LNCaP clone FGC (cell line): Measurements from ENCODE around the gene NSDHL.

Experiments
- DNase-seq: peaks from one replicate; pipeline ENCODE4 v3.0.0-alpha.2; 2011; ENCODE audit warnings: low read depth
- H3K4me3 ChIP-seq: 2 replicates; pipeline ENCODE4 v1.5.1; 2011; ENCODE audit warnings: mild to moderate bottlenecking, low read depth, low read length, control low read depth
- CTCF ChIP-seq: IDR thresholded peaks from 2 replicates; pipeline ENCODE4 v1.5.1; 2012; ENCODE audit warnings: mild to moderate bottlenecking; ENCODE audit not compliant: control insufficient read depth, insufficient read depth; ENCODE audit errors: extremely low read depth

The NSDHL gene

GRCh38 chrX:152876931-152877840, 46.3 kb downstream of the NSDHL start:
- no peak for DNase-seq
- TF ChIP-seq CTCF: no peak
- H3K4me3 ChIP-seq: no peak overlapping the region

GRCh38 chrX:152878976-152879755, 48.3 kb downstream of the NSDHL start:
- DNase-seq: no peak
- H3K4me3 ChIP-seq: no peak overlapping the region
- TF ChIP-seq CTCF: no peak

GRCh38 chrX:152881289-152881688, 50.4 kb downstream of the NSDHL start:
- no peak for DNase-seq
- no peak overlapping the region for H3K4me3 ChIP-seq
- TF ChIP-seq CTCF: no peak

- H3K4me3 ChIP-seq: no peak overlapping the region
- no peak for TF ChIP-seq CTCF
- DNase-seq: no peak
Observed at GRCh38 chrX:152884171-152884570, 53.3 kb downstream of the NSDHL start.

- DNase-seq: no peak
- H3K4me3 ChIP-seq: no peak overlapping the region
- no peak for TF ChIP-seq CTCF
Observed at GRCh38 chrX:152886716-152887115, 55.9 kb downstream of the NSDHL start.

GRCh38 chrX:152892499-152892898, 61.6 kb downstream of the NSDHL start:
- no peak overlapping the region for H3K4me3 ChIP-seq
- TF ChIP-seq CTCF: no peak
- no peak for DNase-seq
